GM19328 (cell line): ENCODE measurements around the gene SLC27A5.
"Not testable (repeated sequence)": the region's sequence is repeated elsewhere in the genome, so short reads cannot be mapped to it uniquely, and the experiment has no call there.

ENCODE experiments used
- ATAC-seq: cut with Tn5 transposase; IDR thresholded peaks from one replicate; pipeline ENCODE4 v1.9.1; 2021; ENCODE audit warnings: mild to moderate bottlenecking, moderate library complexity; ENCODE audit not compliant: unreplicated experiment

SLC27A5 gene

GRCh38 chr19:58529405-58529804 lies 17.6 kb upstream of the SLC27A5 start:
- ATAC-seq = no peak

GRCh38 chr19:58522709-58523108 lies 10.9 kb upstream of the SLC27A5 start:
- ATAC-seq = no peak

- ATAC-seq = no peak
Measured at GRCh38 chr19:58521651-58522050, 9.9 kb upstream of the SLC27A5 start.

GRCh38 chr19:58520257-58520599 lies 8.4 kb upstream of the SLC27A5 start:
- ATAC-seq = no peak

- peak; percentile 74 for ATAC-seq
Measured at GRCh38 chr19:58519355-58520256, 7.8 kb upstream of the SLC27A5 start, which contains the start of gene ZBTB45. ZBTB45 (minus strand) TSS chr19:58519810; CDS start chr19:58517673, 2,137 bp downstream.

GRCh38 chr19:58519087-58519354 lies 7.2 kb upstream of the SLC27A5 start:
- no peak for ATAC-seq

GRCh38 chr19:58518256-58519086 lies 6.7 kb upstream of the SLC27A5 start:
- no peak for ATAC-seq

- no peak for ATAC-seq
Measured at GRCh38 chr19:58516964-58517833, 5.4 kb upstream of the SLC27A5 start.

GRCh38 chr19:58516246-58516836 lies 4.5 kb upstream of the SLC27A5 start:
- no peak for ATAC-seq

- ATAC-seq = no peak
Measured at GRCh38 chr19:58515259-58515658, 3.5 kb upstream of the SLC27A5 start.

GRCh38 chr19:58514564-58515022 lies 2.8 kb upstream of the SLC27A5 start:
- no peak for ATAC-seq

- peak; percentile 78 for ATAC-seq
Measured at GRCh38 chr19:58513694-58514563, 2.1 kb upstream of the SLC27A5 start.

GRCh38 chr19:58513213-58513693 lies 1.5 kb upstream of the SLC27A5 start:
- no peak for ATAC-seq

GRCh38 chr19:58510084-58510862 lies 1.5 kb downstream of the SLC27A5 start:
- no peak for ATAC-seq

GRCh38 chr19:58509731-58510083 lies 2.1 kb downstream of the SLC27A5 start:
- ATAC-seq = no peak

- not testable (repeated sequence) for ATAC-seq
Measured at GRCh38 chr19:58507602-58508223, 4.1 kb downstream of the SLC27A5 start.

- no peak for ATAC-seq
Measured at GRCh38 chr19:58500242-58500641, 11.6 kb downstream of the SLC27A5 start.
